CD4-positive, alpha-beta T cell treated with Interleukin-4 for 1 hour (primary cell): ENCODE results near the gene MSANTD1.

Experiments used
- DNase-seq, 2 donors: peaks; one replicate each; pipeline ENCODE4 v3.0.0-alpha.2; 2020 to 2022

The MSANTD1 gene

GRCh38 chr4:3304831-3305609 is 56.1 kb downstream of the MSANTD1 start:
- no peak for DNase-seq

- DNase-seq = no peak
Measured at GRCh38 chr4:3305610-3306371, 56.8 kb downstream of the MSANTD1 start.
